NT2/D1 (cell line): ENCODE results near the gene NRXN3.

Experiments used
- SUZ12 ChIP-seq: IDR thresholded peaks from 2 replicates; pipeline ENCODE4 v1.6.1; 2011; ENCODE audit not compliant: insufficient read length, insufficient read depth; ENCODE audit errors: extremely low read depth
- YY1 ChIP-seq: IDR thresholded peaks from 2 replicates; pipeline ENCODE4 v1.6.1; 2011; ENCODE audit not compliant: insufficient read length, insufficient read depth
- ZNF274 ChIP-seq: IDR thresholded peaks from 2 replicates; pipeline ENCODE4 v1.6.1; 2011; ENCODE audit warnings: mild to moderate bottlenecking, low read depth, low read length

DNA sequence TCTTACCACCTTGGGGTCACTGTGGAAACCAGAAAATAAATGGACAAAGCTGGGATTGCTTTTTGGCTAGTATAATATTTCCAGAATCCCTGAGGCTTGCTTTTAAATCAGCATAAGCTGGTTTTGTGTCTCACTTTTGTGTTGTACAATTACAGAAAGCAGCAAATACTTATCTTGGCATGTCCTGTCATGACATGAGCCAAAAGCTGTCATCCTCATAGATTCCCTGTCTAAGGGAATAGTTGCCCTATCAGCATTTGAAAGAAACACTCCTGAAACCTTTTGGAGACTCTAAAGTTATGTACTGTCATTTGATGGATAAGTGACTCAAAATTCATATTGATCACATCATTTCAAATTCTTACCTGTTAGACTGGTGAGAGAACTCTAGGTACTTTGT lies 987.2 kb downstream of the NRXN3 start:
- TF ChIP-seq ZNF274 (no peak), YY1 (no peak), SUZ12 (no peak)
